IMR-90 (cell line): ENCODE data around the gene MET. TPM values are rescaled to one million over a fixed set of nuclear protein-coding genes. Genes with fewer than 3 reads are reported as not detected.

Source experiments
- ATAC-seq: fragments of 200-7000 bp; cut with Tn5 transposase; 2 replicates; pipeline ENCODE4 v1.9.1; 2020; ENCODE audit warnings: low read depth, mild to moderate bottlenecking, moderate library complexity
- BruUV-seq: library from RNA; stranded (reverse); fragments of 400-500 nt; replicated peaks from 2 replicates; lab custom pipeline; 2021; lab: Mats Ljungman, UMichigan
- CTCF ChIA-PET: fragments of 300-600 bp; formaldehyde crosslinking; extraction: SDS; loops from one replicate; lab custom pipeline; 2021; ENCODE audit warnings: antibody characterized with exemption; lab: Yijun Ruan, JAX
- POLR2A ChIA-PET: fragments of 300-600 bp; sonication (Branson Sonifier 250); formaldehyde crosslinking; loops from one replicate; lab custom pipeline; 2022; ENCODE audit warnings: antibody characterized with exemption; ENCODE audit not compliant: unreplicated experiment; lab: Charles Lee
- DNase-seq: peaks from one replicate; pipeline ENCODE4 v3.0.0; 2013
- H2AFZ ChIP-seq: replicated peaks from 2 replicates; pipeline ENCODE3; 2013; ENCODE audit warnings: low read length, mild to moderate bottlenecking; ENCODE audit not compliant: poor library complexity
- H2AK5ac ChIP-seq: 2 replicates; pipeline ENCODE4 v1.6.1; 2013; ENCODE audit warnings: low read depth, low read length, inconsistent platforms
- H2AK9ac ChIP-seq: replicated peaks from 2 replicates; pipeline ENCODE3; 2013; ENCODE audit warnings: mild to moderate bottlenecking, low read depth, low read length, moderate library complexity; ENCODE audit not compliant: poor library complexity
- H2BK120ac ChIP-seq: 2 replicates; pipeline ENCODE4 v1.6.1; 2013; ENCODE audit warnings: low read depth, low read length, inconsistent platforms
- H2BK15ac ChIP-seq: 3 replicates; pipeline ENCODE4 v1.6.1; 2013; ENCODE audit warnings: low read depth, low read length, inconsistent platforms
- H2BK20ac ChIP-seq: 2 replicates; pipeline ENCODE4 v1.6.1; 2013; ENCODE audit warnings: low read depth, mild to moderate bottlenecking, inconsistent platforms, low read length, moderate library complexity
- H2BK5ac ChIP-seq: 2 replicates; pipeline ENCODE4 v1.6.1; 2013; ENCODE audit warnings: mild to moderate bottlenecking, low read depth, low read length, inconsistent platforms; ENCODE audit not compliant: poor library complexity, severe bottlenecking
- H3K14ac ChIP-seq: replicated peaks from 2 replicates; pipeline ENCODE4 v1.6.1; 2013; ENCODE audit warnings: low read depth, low read length, inconsistent platforms
- H3K18ac ChIP-seq: 2 replicates; pipeline ENCODE4 v1.6.1; 2013; ENCODE audit warnings: low read depth, low read length, control low read depth
- H3K23ac ChIP-seq: 2 replicates; pipeline ENCODE4 v1.6.1; 2013; ENCODE audit warnings: low read depth, low read length, inconsistent platforms
- H3K27ac ChIP-seq: 2 replicates; pipeline ENCODE4 v1.5.1; 2013; ENCODE audit warnings: mild to moderate bottlenecking, control low read depth, low read length; ENCODE audit not compliant: insufficient read depth
- H3K27me3 ChIP-seq: 2 replicates; pipeline ENCODE4 v1.6.1; 2013; ENCODE audit warnings: low read length; ENCODE audit not compliant: control insufficient read depth, insufficient read depth
- H3K36me3 ChIP-seq: 2 replicates; pipeline ENCODE4 v1.6.1; 2013; ENCODE audit warnings: low read length, mixed read lengths; ENCODE audit not compliant: control insufficient read depth, insufficient read depth
- H3K4ac ChIP-seq: 2 replicates; pipeline ENCODE4 v1.6.1; 2013; ENCODE audit warnings: low read depth, low read length, inconsistent platforms
- H3K4me1 ChIP-seq: 2 replicates; pipeline ENCODE4 v1.6.1; 2013; ENCODE audit warnings: low read length, mixed read lengths; ENCODE audit not compliant: control insufficient read depth, insufficient read depth
- H3K4me2 ChIP-seq: 2 replicates; pipeline ENCODE4 v1.6.1; 2013; ENCODE audit warnings: low read depth, mild to moderate bottlenecking, control low read depth, low read length, moderate library complexity
- H3K4me3 ChIP-seq: 2 replicates; pipeline ENCODE4 v1.5.1; 2013; ENCODE audit warnings: low read depth, mild to moderate bottlenecking, control low read depth, low read length, moderate library complexity; ENCODE audit not compliant: insufficient read depth
- H3K56ac ChIP-seq: 2 replicates; pipeline ENCODE4 v1.6.1; 2013; ENCODE audit warnings: low read length, inconsistent platforms; ENCODE audit not compliant: insufficient read depth; ENCODE audit errors: extremely low read depth
- H3K79me1 ChIP-seq, 2 experiments: 2 replicates each; pipeline ENCODE4 v1.6.1; 2013; ENCODE audit warnings: low read length in 2 of 2, inconsistent platforms in 1 of 2, low read depth in 1 of 2
- H3K9ac ChIP-seq: 2 replicates; pipeline ENCODE4 v1.6.1; 2013; ENCODE audit warnings: low read depth, low read length, control low read depth
- H3K9me1 ChIP-seq: 2 replicates; pipeline ENCODE4 v1.6.1; 2013; ENCODE audit warnings: low read length, inconsistent platforms; ENCODE audit not compliant: insufficient read depth
- H3K9me3 ChIP-seq: 2 replicates; pipeline ENCODE4 v1.6.1; 2013; ENCODE audit warnings: low read length; ENCODE audit not compliant: control insufficient read depth, insufficient read depth
- H4K20me1 ChIP-seq: 2 replicates; pipeline ENCODE4 v1.6.1; 2013; ENCODE audit warnings: low read length, inconsistent platforms; ENCODE audit not compliant: insufficient read depth
- H4K5ac ChIP-seq: 2 replicates; pipeline ENCODE4 v1.6.1; 2013; ENCODE audit warnings: mild to moderate bottlenecking, low read depth, low read length, control low read depth
- H4K8ac ChIP-seq, 2 experiments: 2 replicates each; pipeline ENCODE4 v1.6.1; 2013; ENCODE audit warnings: low read depth in 2 of 2, low read length in 2 of 2, control low read depth in 1 of 2, inconsistent platforms in 1 of 2
- H4K91ac ChIP-seq: 2 replicates; pipeline ENCODE4 v1.6.1; 2013; ENCODE audit warnings: low read depth, low read length, inconsistent platforms; ENCODE audit not compliant: insufficient read depth
- BHLHE40 ChIP-seq: fragments of 150-350 bp; IDR thresholded peaks from 2 replicates; pipeline ENCODE4 v1.6.1; 2016; ENCODE audit warnings: mild to moderate bottlenecking, low read depth, low read length
- CTCF ChIP-seq: conservative IDR thresholded peaks from 2 replicates; pipeline ENCODE4 v1.5.1; 2012; ENCODE audit warnings: mild to moderate bottlenecking, low read depth, low read length, improper control_type of control experiment
- MAZ ChIP-seq: IDR thresholded peaks from 2 replicates; pipeline ENCODE4 v1.6.1; 2012; ENCODE audit warnings: low read depth, mild to moderate bottlenecking, low read length, improper control_type of control experiment, moderate library complexity, borderline replicate concordance
- MXI1 ChIP-seq: IDR thresholded peaks from 2 replicates; pipeline ENCODE4 v1.6.1; 2012; ENCODE audit warnings: low read depth, mild to moderate bottlenecking, low read length, moderate library complexity, borderline replicate concordance
- SMC3 ChIP-seq: fragments of 150-350 bp; IDR thresholded peaks from 2 replicates; pipeline ENCODE4 v1.6.1; 2016; ENCODE audit warnings: low read depth, mild to moderate bottlenecking, antibody characterized with exemption, low read length, moderate library complexity
- WGBS, 2 experiments: methylation state at CpG; one replicate each; pipeline versions ENCODE4 v1.1.5 to v1.1.7; 2013; ENCODE audit warnings: missing lambda C conversion rate in 2 of 2; ENCODE audit not compliant: insufficient read length in 1 of 2; ENCODE audit errors: extremely low coverage in 2 of 2; 5-methylcytosine and 5-hydroxymethylcytosine counted together
- dilution Hi-C: fragments of 300-500 bp; cut with HindIII; formaldehyde crosslinking; loops from one replicate; pipeline ENCODE4 v1.14.3; 2018; ENCODE audit warnings: low sequenced_read_pairs; ENCODE audit not compliant: unreplicated experiment
- in situ Hi-C: fragments of 300-500 bp; cut with MboI; formaldehyde crosslinking; loops from 3 replicates; pipeline ENCODE4 v1.14.3; 2019; ENCODE audit warnings: low sequenced_read_pairs, inconsistent platforms, mixed read lengths
- intact Hi-C: fragments of 100-400 bp; cut with micrococcal nuclease; formaldehyde crosslinking; loops from 2 replicates; pipeline ENCODE4 v1.10.0; 2022
- polyA plus RNA-seq, 3 experiments: library from polyadenylated mRNA; depleted of rRNA; stranded (reverse); fragments of >200 nt; gene quantifications; 2 replicates each; pipeline ENCODE4 v1.2.3, GENCODE V29; 2012; ENCODE audit warnings: low replicate concordance in 1 of 3
- total RNA-seq: library from RNA; depleted of rRNA; stranded (reverse); fragments of >200 nt; gene quantifications from 2 replicates; pipeline ENCODE4 v1.2.3, GENCODE V29; 2012

Gene MET
- total and polyA plus RNA-seq, 2 of the 4 experiments (the other 2 are of a cell fraction), result 15.0 to 84.6 TPM

- no peak overlapping the region for H3K9ac ChIP-seq
- H3K4ac ChIP-seq, result no peak overlapping the region
- no peak overlapping the region for H2BK5ac ChIP-seq
- H3K9me3 ChIP-seq, result no peaks in the 10 kb centered on the region
- no CpG with 5 or more reads among the region's 2 CpGs for WGBS, 2 experiments
- H4K20me1 ChIP-seq, result no peaks in the 10 kb centered on the region
- H3K27ac ChIP-seq, result no peak overlapping the region
- POLR2A ChIA-PET, result no interaction called here
- H4K5ac ChIP-seq, result no peak overlapping the region
- H3K23ac ChIP-seq, result no peak overlapping the region
- no peak for DNase-seq
- no TSS peak for BruUV-seq
- no peak overlapping the region for H4K8ac ChIP-seq
- dilution Hi-C loops (no loop called here), intact Hi-C loops (no loop called here), in situ Hi-C loops (no loop called here)
- ATAC-seq, result no peak
- no peak overlapping the region for H4K91ac ChIP-seq
- no peak overlapping the region for H3K14ac ChIP-seq
- no peaks in the 10 kb centered on the region for H3K36me3 ChIP-seq
- H3K27me3 ChIP-seq, result peaks cover 6% of the 10 kb centered on the region
- no peak overlapping the region for H3K56ac ChIP-seq
- H3K18ac ChIP-seq, result no peak overlapping the region
- no peak overlapping the region for H2BK15ac ChIP-seq
- no peak overlapping the region; the same call in 1 of the 2 replicates for H2AK5ac ChIP-seq
- no peaks in the 10 kb centered on the region for H3K79me1 ChIP-seq
- no peak overlapping the region for H2AFZ ChIP-seq
- 0 out of 2 replicates have a peak, but pooled peaks cover 2% of the 10 kb centered on the region for H3K9me1 ChIP-seq
- no peak overlapping the region for H2BK120ac ChIP-seq
- H2BK20ac ChIP-seq, result no peak overlapping the region
- CTCF ChIA-PET, result no interaction called here
- H3K4me2 ChIP-seq, result no peak overlapping the region
- H3K4me1 ChIP-seq, result peaks cover 7% of the 10 kb centered on the region
- H3K4me3 ChIP-seq, result no peak overlapping the region
- H2AK9ac ChIP-seq, result no peak overlapping the region
- TF ChIP-seq SMC3, result no peak
- TF ChIP-seq CTCF, result no peak
- no peak for TF ChIP-seq MAZ
- no peak for TF ChIP-seq MXI1
- no peak for TF ChIP-seq BHLHE40
These were observed 41.6 kb upstream of the MET start for GRCh38 chr7:116630357-116630756.
